ENCODE measurements around the gene TCF4.

GRCh38 chr18:55447672-55448018 is 140.3 kb downstream of the TCF4 start:
- TF ChIP-seq CTCF (conservative IDR thresholded peaks at IDR 0.05; ENCODE audit: low read depth in 2 of 2) = no peak
- TF ChIP-seq EZH2 (IDR thresholded peaks at IDR 0.05; ENCODE audit: low read depth, unreplicated experiment) = no peak
- TF ChIP-seq EZH2phosphoT487 (IDR thresholded peaks at IDR 0.05; ENCODE audit: unreplicated experiment) = no peak
- TF ChIP-seq CREB1 (CRISPR knock-in tag; IDR thresholded peaks at IDR 0.05; ENCODE audit: low read depth) = no peak
- TF ChIP-seq NANOG (IDR thresholded peaks at IDR 0.05; ENCODE audit: borderline replicate concordance) = no peak
- TF ChIP-seq POLR2AphosphoS5 (IDR thresholded peaks at IDR 0.05; ENCODE audit: low read depth) = no peak
- no peak for TF ChIP-seq REST (IDR thresholded peaks at IDR 0.05; ENCODE audit: unreplicated experiment)
- TF ChIP-seq ETS1 (IDR thresholded peaks at IDR 0.05) = no peak
- no peak for TF ChIP-seq JUNB (IDR thresholded peaks at IDR 0.05; ENCODE audit: unreplicated experiment)
- TF ChIP-seq ZNF114 (CRISPR knock-in tag; IDR thresholded peaks at IDR 0.05) = no peak

All from GM23338 (cell line).